Anterior cingulate cortex (tissue), 58 donors: ENCODE results near the gene ELK1.
"Not testable (repeated sequence)": the region's sequence is repeated elsewhere in the genome, so short reads cannot be mapped to it uniquely, and the experiment has no call there.

ENCODE experiments used
- DNase-seq, 58 donors: peaks; one replicate each; lab custom pipeline; 2025; lab: John Stamatoyannopoulos, UW

ELK1 gene, protein sequence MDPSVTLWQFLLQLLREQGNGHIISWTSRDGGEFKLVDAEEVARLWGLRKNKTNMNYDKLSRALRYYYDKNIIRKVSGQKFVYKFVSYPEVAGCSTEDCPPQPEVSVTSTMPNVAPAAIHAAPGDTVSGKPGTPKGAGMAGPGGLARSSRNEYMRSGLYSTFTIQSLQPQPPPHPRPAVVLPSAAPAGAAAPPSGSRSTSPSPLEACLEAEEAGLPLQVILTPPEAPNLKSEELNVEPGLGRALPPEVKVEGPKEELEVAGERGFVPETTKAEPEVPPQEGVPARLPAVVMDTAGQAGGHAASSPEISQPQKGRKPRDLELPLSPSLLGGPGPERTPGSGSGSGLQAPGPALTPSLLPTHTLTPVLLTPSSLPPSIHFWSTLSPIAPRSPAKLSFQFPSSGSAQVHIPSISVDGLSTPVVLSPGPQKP

DNA sequence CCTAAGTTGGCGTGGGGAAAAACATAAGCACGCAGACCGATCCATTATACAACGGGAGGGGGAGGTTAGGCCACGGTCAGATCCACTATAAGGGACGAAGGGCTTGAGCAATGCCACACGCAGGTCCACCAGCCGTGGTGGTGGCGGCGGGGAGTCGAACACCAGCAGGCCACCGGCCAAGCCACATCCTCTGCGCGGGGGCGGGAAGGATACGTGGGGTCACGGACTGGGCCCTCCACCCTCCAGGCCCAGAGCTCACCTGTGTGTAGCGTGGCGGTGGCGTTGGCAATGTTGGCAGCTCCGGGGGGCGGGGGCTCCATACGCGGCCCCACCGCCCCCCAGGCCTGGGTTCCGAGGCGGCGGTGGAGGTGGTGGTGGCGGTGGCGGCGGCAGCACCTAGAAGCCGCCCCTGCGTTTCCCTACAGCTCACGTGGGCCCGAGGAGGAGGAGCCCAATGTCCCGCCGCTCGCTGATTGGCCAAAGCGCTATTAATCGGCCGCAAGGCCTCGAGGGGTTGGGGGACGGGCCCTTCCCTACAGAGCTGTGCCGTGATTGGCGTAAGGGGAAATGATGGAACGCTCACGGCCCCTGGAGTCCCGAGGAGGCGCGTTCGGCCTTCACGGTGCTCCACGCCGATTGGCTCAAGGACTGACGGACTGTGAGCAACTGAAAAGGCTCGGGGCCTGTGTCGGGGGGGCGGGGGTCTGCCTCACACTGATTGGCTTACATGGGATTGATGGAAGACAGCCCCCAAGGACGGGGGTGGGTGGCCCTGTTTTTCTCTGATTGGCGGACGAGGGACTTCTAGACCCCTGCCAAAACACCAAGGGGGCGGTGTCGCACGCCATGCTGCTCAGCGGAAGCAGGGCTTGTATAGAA is at the start of gene ELK1:
ELK1 (minus strand) TSS at position 400 of the 879 bp plus-strand sequence. CDS start 9,122 bp downstream, outside the sequence.
- DNase-seq, result peak; percentile 41 to 98 (median 94)

DNA sequence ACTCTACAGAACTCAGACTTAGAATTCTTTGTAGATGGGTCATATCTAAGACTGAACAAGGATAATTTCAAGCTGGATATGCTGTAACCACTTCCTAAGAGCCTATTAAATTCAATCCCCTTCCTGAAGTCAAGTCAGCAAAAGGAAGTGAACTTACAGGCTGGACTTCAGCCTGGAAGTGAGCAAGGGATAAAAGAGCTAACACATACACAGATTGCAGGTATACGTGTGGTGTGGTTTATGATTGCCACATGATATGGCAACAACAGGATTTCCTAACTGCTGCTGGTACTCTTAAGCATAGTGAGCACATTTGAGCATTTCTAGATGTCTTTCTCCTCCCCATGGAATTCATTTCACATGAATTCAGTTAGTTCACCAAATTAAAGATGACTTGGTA is 46.8 kb upstream of the ELK1 start:
- DNase-seq, result no peak

- DNase-seq, result no peak
Measured at GRCh38 chrX:47690175-47690574, 39.8 kb upstream of the ELK1 start.

- peak in 1 of 58 donors; percentile 4 for DNase-seq
Measured at GRCh38 chrX:47687263-47687662, 36.9 kb upstream of the ELK1 start.

DNA sequence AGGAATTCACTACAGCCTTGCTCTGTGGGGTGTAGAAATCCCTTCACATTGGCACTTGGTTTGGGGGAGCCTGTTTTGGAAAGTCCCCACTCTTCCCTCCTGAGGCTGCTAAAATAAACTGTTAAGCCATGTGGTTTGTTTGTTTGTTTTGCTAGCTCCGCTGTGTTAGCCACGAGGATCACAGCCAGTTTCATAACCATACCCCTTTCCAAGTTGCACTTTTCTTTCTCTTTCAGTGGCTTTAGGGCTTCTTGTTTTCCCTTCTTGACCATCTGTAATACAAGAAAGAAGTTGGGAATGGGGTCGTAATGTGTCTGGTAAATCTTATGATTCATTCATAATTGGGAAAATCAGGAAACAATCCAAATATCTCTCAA is 33.5 kb upstream of the ELK1 start:
- no peak for DNase-seq

- DNase-seq, result no peak
Measured at GRCh38 chrX:47683184-47683828, 32.9 kb upstream of the ELK1 start.

GRCh38 chrX:47675959-47676859 is 25.8 kb upstream of the ELK1 start:
- not testable (repeated sequence) for DNase-seq

GRCh38 chrX:47674776-47675175 is 24.4 kb upstream of the ELK1 start:
- no peak for DNase-seq

- not testable (repeated sequence) for DNase-seq
Measured at GRCh38 chrX:47665797-47666196, 15.4 kb upstream of the ELK1 start.

DNA sequence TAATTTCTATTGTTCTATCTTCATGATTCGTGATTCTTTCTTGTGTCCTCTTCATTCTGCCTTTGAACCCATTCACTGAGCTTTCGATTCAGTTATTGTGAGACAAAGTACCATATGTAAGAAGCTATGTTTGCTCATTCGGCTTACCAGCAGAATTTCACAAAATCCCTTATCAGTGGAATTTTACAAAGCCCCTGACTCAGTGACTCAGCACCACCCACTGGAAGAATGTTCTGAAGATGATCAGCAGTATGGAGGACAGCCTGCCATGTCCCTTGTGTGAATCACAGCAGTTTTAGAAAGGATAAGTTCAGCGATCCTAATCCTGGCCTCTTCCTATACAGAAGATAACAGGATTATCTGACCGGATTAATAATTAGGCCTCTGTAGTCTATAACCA is 14.4 kb upstream of the ELK1 start:
- DNase-seq, result no peak

GRCh38 chrX:47662144-47662657 is 11.8 kb upstream of the ELK1 start:
- DNase-seq, result no peak

DNA sequence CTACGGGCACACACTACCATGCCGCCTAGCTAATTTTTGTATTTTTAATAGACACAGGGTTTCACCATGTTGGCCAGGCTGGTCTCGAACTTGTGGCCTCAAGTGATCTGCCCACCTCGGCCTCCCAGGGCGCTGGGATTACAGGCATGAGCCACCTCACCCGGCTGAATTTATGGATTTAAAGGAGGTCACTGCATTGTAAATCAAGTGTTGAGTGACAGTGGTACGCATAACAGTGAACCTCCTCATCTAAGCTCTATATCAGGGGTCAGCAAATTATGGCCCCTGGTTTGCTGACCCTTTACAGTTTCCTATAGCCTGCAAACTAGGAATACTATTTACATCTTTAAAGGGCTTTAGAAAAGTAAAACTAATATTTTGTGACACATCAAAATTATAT is 11.2 kb upstream of the ELK1 start:
- DNase-seq, result no peak

DNA sequence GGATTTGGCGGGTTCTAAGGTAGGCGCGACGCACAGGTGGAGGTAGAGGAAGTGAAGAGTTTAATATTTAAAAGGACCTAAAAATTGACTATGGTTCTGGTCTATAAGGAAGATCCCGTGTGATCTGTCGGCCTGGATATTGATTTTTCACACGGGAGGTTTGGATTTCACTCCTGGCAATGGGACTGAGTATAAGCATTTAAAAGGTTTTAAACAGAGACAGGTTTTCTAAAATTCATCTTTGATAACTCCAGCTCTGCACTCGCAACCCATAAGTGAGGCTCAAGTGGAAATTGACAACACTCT is 9.0 kb upstream of the ELK1 start:
- no peak for DNase-seq

DNA sequence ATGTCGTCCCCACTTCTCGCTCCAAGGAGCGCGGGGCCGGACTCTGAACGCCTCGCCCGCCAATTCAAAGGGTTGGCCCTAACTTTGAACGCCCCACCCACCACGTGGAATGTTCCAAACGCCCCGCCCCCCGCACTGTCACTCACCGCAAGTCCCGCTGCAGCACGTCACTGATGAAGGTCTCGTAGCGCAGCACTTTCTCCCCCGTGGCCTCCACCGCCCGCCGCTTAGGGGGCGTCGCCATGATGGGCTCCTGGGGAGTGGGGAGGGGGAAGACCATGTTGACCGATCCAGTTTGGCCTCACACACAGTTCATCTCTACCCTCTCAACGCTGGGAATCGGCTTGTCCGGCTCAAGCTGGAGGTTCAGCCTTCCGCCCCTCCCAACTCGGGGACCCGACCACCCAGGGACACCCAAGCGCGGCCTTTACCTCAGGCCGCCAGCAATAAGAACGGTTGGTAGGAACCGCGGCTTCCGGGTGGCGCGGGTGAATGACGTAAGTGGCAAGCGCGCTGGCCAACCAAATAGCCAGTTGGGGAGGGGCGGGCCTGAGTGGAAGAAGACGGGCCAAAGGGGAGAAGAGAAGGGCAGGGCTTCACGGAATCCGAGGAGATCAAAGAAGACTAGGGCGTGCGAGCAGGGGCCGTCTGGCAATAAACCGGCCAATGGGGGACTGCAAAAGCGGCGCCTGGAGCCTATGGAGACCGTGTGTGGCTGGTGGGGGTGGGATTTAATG is 8.5 kb upstream of the ELK1 start, which contains the start of gene UXT:
UXT (minus strand) TSS at position 497 of the 737 bp plus-strand sequence; CDS start at position 244, 253 bp downstream.
- peak; percentile 40 to 91 (median 84) for DNase-seq

DNA sequence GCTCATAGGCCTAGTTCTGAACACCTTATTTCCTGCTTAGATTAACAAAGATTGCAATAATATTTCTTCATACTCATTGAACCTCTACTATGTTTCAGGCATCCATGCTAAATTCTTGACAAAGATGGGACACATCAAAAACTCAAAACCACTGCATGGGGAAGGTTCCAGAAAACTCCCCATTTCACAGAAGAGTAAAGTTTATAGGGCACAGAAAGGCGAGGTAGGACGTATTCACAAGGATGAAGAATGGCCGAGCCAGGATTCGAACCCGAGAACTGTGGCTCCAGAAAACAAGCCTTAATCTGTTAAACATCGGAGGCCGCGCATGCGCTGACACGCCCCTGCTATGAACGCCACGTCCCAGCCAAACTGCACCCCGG is 7.9 kb upstream of the ELK1 start:
- no peak for DNase-seq

GRCh38 chrX:47651043-47651905 is 911 bp upstream of the ELK1 start:
- DNase-seq, result peak in 1 of 58 donors; percentile 53

- DNase-seq, result no peak
Measured at GRCh38 chrX:47649781-47650163, 591 bp downstream of the ELK1 start.

DNA sequence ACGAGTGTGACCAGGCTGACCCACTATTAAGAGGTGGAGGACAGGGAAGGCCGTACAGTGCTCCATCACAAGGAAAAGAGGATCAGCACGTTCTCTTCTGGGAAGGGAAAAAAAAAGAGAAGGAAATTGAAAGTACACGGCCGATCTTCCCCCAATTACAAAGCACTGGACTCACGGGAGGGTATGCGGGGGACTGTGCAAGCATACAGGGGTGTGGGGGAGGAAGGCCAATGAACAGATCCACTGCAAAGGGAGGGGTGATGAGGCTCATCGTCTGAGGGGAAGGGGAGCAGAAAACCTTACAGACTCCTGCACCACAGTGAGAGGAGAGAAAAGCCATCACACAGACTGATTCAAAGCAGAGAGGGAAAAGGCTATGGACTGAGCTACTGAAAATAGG is 1.1 kb downstream of the ELK1 start:
- DNase-seq, result no peak
